ENCODE results near the gene SNX22.

The SNX22 gene

DNA sequence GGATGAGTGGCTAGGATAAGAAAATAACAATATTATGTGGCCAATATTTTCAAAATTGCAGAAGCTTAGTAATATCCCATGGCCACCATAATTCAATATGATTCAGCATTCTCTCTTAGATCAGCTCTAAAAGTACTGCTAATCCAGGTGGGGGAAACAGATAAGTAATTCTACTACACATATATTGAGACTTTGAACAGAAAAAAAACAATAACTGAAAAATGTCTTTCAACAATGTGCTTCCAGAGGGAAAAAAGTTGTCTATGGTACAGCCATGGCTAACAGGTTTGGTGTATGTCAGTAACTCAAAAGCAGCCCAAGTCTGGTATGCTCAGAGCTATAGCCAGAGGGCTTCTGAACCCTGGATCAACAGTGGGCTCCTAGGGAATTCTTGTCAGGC, 53.7 kb downstream of the SNX22 start:
- TF ChIP-seq, protein P1, sequence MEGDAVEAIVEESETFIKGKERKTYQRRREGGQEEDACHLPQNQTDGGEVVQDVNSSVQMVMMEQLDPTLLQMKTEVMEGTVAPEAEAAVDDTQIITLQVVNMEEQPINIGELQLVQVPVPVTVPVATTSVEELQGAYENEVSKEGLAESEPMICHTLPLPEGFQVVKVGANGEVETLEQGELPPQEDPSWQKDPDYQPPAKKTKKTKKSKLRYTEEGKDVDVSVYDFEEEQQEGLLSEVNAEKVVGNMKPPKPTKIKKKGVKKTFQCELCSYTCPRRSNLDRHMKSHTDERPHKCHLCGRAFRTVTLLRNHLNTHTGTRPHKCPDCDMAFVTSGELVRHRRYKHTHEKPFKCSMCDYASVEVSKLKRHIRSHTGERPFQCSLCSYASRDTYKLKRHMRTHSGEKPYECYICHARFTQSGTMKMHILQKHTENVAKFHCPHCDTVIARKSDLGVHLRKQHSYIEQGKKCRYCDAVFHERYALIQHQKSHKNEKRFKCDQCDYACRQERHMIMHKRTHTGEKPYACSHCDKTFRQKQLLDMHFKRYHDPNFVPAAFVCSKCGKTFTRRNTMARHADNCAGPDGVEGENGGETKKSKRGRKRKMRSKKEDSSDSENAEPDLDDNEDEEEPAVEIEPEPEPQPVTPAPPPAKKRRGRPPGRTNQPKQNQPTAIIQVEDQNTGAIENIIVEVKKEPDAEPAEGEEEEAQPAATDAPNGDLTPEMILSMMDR (conservative IDR thresholded peaks at IDR 0.05), result no peak
- H3K27ac ChIP-seq, result no peak overlapping the region
